ENCODE results near the gene PLPP6. TPM values are rescaled to one million over a fixed set of nuclear protein-coding genes. Genes with fewer than 3 reads are reported as not detected.

PLPP6 gene
- total and polyA plus RNA-seq, 10 donors, result 4.5 to 11.6 (median 6.8) TPM

DNA sequence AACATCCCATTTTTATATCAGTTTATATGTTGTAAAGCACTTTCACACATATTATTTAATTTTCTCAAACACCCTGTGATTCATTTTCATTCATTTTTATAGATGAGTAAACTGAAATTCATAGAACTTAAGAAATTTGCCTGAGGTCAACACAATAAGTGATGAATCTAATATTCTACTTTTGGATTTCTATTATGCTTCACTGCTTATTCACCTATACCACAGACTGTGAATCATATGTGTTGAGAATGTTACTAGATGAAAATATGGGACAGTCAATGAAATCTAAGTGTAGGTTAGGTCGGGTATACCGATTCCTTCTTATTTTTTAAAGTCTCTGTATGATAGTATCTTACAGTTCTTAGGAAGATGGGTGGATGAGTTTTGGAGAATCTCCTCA, 42.0 kb downstream of the PLPP6 start:
- WGBS, 5 donors, result 90 to 98% (median 97%) methylated on average over 2 of the region's 2 CpGs
- intact Hi-C loops (cut with DNase I; ENCODE audit: low total_unique reads), result no loop called here
- no peaks in the 10 kb centered on the region for H3K9me3 ChIP-seq
- TF ChIP-seq POLR2A (IDR thresholded peaks at IDR 0.05), result no peak
- TF ChIP-seq, protein P1, sequence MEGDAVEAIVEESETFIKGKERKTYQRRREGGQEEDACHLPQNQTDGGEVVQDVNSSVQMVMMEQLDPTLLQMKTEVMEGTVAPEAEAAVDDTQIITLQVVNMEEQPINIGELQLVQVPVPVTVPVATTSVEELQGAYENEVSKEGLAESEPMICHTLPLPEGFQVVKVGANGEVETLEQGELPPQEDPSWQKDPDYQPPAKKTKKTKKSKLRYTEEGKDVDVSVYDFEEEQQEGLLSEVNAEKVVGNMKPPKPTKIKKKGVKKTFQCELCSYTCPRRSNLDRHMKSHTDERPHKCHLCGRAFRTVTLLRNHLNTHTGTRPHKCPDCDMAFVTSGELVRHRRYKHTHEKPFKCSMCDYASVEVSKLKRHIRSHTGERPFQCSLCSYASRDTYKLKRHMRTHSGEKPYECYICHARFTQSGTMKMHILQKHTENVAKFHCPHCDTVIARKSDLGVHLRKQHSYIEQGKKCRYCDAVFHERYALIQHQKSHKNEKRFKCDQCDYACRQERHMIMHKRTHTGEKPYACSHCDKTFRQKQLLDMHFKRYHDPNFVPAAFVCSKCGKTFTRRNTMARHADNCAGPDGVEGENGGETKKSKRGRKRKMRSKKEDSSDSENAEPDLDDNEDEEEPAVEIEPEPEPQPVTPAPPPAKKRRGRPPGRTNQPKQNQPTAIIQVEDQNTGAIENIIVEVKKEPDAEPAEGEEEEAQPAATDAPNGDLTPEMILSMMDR (IDR thresholded peaks at IDR 0.05 in 8 of 11, conservative IDR thresholded peaks at IDR 0.05 in 3 of 11), result no peak
- TF ChIP-seq POLR2AphosphoS5 (IDR thresholded peaks at IDR 0.05), result no peak
- H3K4me3 ChIP-seq, result no peak overlapping the region
- H3K27ac ChIP-seq, result no peak overlapping the region
- H3K36me3 ChIP-seq, result peaks cover 0 to 93% (median 28%) of the 10 kb centered on the region in 6 donors
- no peak for DNase-seq
- H3K27me3 ChIP-seq (replicated peaks in 1 of 7), result no peaks in the 10 kb centered on the region
- no peaks in the 10 kb centered on the region for H3K4me1 ChIP-seq

- TF ChIP-seq POLR2A (IDR thresholded peaks at IDR 0.05) (no peak), POLR2AphosphoS5 (IDR thresholded peaks at IDR 0.05) (no peak)
- TF ChIP-seq, protein P1 (IDR thresholded peaks at IDR 0.05 in 8 of 11, conservative IDR thresholded peaks at IDR 0.05 in 3 of 11), result no peak
- DNase-seq, result no peak
- H3K4me3 ChIP-seq, result no peak overlapping the region
- WGBS, 5 donors, result 60 to 88% (median 70%) methylated on average over 2 of the region's 2 CpGs
- no peaks in the 10 kb centered on the region for H3K27me3 ChIP-seq (replicated peaks in 1 of 7)
- H3K9me3 ChIP-seq, result no peaks in the 10 kb centered on the region
- no peak overlapping the region for H3K27ac ChIP-seq
- H3K4me1 ChIP-seq, result no peaks in the 10 kb centered on the region
- intact Hi-C loops (cut with DNase I; ENCODE audit: low total_unique reads), result no loop called here
- peaks cover 0 to 93% (median 19%) of the 10 kb centered on the region in 6 donors for H3K36me3 ChIP-seq
These were observed 43.9 kb downstream of the PLPP6 start for GRCh38 chr9:4706021-4706420.

GRCh38 chr9:4706971-4707622, 45.0 kb downstream of the PLPP6 start:
- intact Hi-C loops (cut with DNase I; ENCODE audit: low total_unique reads), result no loop called here
- no peak for DNase-seq
- H3K27ac ChIP-seq, result no peak overlapping the region
- 77 to 91% (median 85%) methylated on average over 4 of the region's 4 CpGs for WGBS, 5 donors
- no peaks in the 10 kb centered on the region for H3K27me3 ChIP-seq (replicated peaks in 1 of 7)
- H3K4me3 ChIP-seq, result no peak overlapping the region
- no peaks in the 10 kb centered on the region for H3K9me3 ChIP-seq
- H3K4me1 ChIP-seq, result no peaks in the 10 kb centered on the region
- peaks cover 0 to 93% (median 17%) of the 10 kb centered on the region in 6 donors for H3K36me3 ChIP-seq
- TF ChIP-seq POLR2A (IDR thresholded peaks at IDR 0.05) (no peak), POLR2AphosphoS5 (IDR thresholded peaks at IDR 0.05) (no peak)
- TF ChIP-seq, protein P1 (IDR thresholded peaks at IDR 0.05 in 8 of 11, conservative IDR thresholded peaks at IDR 0.05 in 3 of 11), result no peak

- intact Hi-C loops (cut with DNase I; ENCODE audit: low total_unique reads), result no loop called here
- H3K4me1 ChIP-seq, result no peaks in the 10 kb centered on the region
- no peak overlapping the region for H3K4me3 ChIP-seq
- DNase-seq, result no peak
- H3K27ac ChIP-seq, result no peak overlapping the region
- no peak for TF ChIP-seq POLR2AphosphoS5 (IDR thresholded peaks at IDR 0.05)
- TF ChIP-seq, protein P1 (IDR thresholded peaks at IDR 0.05 in 8 of 11, conservative IDR thresholded peaks at IDR 0.05 in 3 of 11), result no peak
- TF ChIP-seq POLR2A (IDR thresholded peaks at IDR 0.05), result no peak
- no peaks in the 10 kb centered on the region for H3K27me3 ChIP-seq (replicated peaks in 1 of 7)
- H3K9me3 ChIP-seq, result no peaks in the 10 kb centered on the region
- peaks cover 0 to 90% (median 16%) of the 10 kb centered on the region in 6 donors for H3K36me3 ChIP-seq
These were observed 47.3 kb downstream of the PLPP6 start for GRCh38 chr9:4709380-4709779.

Measured in spleen (tissue), 11 donors.